ENCODE measurements around the gene RNU4-1.

RNU4-1 gene

DNA sequence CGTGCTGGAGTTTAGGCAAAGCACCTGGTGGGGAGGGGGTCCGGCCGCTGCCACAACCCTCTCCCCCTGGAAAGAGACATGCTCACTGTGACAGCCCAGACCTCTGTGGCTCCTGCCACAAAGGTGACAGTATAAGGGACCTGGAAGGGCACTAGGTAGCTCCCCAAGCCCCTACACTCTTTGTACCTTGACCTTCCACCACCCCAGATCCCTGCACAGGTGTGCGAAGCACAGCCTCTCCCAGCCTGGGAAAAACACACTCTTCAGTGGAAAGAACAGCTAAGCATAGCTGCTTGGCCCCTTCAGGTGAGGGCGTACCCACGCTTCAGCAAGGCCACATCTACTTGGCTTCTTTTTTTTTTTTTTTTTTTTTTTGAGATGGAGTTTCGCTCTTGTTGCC, 39.5 kb upstream of the RNU4-1 start:
- no peak for DNase-seq (ENCODE audit: extremely low spot score)
- CTCF ChIA-PET = no interaction called here
- POLR2A ChIA-PET = no interaction called here
- TF ChIP-seq, protein P1, sequence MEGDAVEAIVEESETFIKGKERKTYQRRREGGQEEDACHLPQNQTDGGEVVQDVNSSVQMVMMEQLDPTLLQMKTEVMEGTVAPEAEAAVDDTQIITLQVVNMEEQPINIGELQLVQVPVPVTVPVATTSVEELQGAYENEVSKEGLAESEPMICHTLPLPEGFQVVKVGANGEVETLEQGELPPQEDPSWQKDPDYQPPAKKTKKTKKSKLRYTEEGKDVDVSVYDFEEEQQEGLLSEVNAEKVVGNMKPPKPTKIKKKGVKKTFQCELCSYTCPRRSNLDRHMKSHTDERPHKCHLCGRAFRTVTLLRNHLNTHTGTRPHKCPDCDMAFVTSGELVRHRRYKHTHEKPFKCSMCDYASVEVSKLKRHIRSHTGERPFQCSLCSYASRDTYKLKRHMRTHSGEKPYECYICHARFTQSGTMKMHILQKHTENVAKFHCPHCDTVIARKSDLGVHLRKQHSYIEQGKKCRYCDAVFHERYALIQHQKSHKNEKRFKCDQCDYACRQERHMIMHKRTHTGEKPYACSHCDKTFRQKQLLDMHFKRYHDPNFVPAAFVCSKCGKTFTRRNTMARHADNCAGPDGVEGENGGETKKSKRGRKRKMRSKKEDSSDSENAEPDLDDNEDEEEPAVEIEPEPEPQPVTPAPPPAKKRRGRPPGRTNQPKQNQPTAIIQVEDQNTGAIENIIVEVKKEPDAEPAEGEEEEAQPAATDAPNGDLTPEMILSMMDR (IDR thresholded peaks at IDR 0.05; ENCODE audit: control extremely low read depth, extremely low read depth, low read depth, missing control alignments) = no peak

DNA sequence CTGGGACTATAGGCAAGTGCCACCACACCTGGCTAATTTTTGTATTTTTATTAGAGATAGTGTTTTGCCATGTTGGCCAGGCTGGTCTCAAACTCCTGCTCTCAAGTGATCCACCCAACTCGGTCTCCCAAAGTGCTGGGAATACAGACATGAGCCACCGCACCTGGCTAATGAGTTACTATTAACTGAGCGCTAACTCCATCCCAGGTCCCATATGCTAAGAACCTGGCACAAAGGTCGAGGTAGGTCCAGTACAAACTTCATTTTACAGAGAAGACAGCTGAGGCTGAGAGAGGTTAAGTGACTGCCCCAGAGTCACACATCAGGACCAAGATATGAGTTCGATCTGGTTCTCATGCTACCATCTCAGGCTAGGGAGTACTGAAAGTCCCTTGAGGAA, 39.0 kb upstream of the RNU4-1 start:
- ChIA-PET POLR2A (no interaction called here), CTCF (no interaction called here)
- DNase-seq (ENCODE audit: extremely low spot score) = no peak
- TF ChIP-seq, protein P1 (IDR thresholded peaks at IDR 0.05; ENCODE audit: control extremely low read depth, extremely low read depth, low read depth, missing control alignments) = no peak

DNA sequence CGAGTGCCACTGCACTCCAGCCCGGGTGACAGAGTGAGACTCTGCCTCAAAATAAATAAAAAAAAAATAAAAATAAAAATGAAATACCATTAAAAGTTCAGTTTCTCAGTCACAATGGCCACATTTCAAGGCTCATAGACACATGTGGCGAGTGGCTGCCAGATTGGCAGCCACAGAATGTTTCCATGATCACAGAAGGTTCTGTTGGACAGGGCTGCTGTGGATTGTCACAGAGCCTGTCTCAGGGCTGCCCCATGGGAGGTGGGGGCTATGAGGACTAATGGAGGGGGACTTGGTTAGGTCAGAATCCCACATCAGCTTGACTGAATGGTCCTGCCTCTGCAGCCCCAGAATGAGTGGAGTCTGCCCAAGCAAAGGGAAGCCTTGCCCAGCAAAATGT, 38.4 kb upstream of the RNU4-1 start:
- ChIA-PET CTCF (no interaction called here), POLR2A (no interaction called here)
- TF ChIP-seq, protein P1 (IDR thresholded peaks at IDR 0.05; ENCODE audit: control extremely low read depth, extremely low read depth, low read depth, missing control alignments) = no peak

DNA sequence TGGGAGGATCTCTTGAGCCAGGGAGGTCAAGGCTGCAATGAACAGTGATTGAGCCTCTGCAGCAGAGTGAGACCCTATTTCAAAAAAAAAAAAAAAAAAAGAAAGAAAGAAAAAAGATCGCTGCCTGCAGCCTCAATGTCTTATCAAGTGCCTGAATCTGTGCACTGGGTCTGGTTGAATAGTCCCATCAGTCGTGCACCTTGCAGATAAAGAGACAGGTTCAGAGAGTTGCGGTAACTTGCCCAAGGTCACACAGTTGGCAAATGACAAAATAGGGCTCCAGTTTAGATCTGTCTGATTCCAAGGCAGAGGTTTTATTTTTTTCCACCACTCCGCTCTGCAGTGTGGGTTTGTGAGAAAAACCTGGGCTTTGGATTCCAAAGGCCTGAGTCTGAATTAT, 35.2 kb upstream of the RNU4-1 start:
- DNase-seq (ENCODE audit: extremely low spot score) = no peak
- ChIA-PET POLR2A (interaction anchor here (1.0 kb wide), 1 partner anchor 37 kb away, joined by 5 read pairs; the partner anchor contains the start of gene RNU4-2), CTCF (interaction anchor here (0.6 kb wide), 1 partner anchor 36 kb away, joined by 3 read pairs; no protein-coding TSS in a partner anchor)
- TF ChIP-seq, protein P1 (IDR thresholded peaks at IDR 0.05; ENCODE audit: control extremely low read depth, extremely low read depth, low read depth, missing control alignments) = no peak

More for the DNA sequence above, 38.4 kb upstream of the RNU4-1 start:
- no peak for DNase-seq (ENCODE audit: extremely low spot score)

DNA sequence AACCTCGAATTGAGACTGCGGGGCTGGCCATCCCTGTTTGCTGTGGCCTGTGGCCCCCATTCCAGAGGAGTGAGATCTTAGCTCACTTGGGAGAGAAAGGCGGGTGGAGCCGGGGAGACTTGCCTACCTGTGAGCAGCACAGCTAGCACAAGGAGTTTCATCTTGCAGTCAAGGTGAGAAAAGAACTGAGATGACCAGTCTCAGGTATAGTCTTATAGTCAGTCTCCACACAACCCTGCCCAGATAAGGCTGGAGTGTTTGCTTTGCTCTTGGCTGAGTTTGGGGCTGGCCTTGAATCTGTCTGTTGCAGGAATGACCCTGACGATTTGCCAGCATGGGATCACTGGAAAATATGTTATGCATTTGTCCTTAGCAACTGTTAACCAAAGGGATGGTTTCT, 34.6 kb upstream of the RNU4-1 start, which contains the start of gene PLA2G1B:
Gene PLA2G1B, minus strand, starts transcription at position 187 of the 400 bp plus-strand sequence. Its CDS starts 26 bp downstream, at position 161.
- TF ChIP-seq, protein P1 (IDR thresholded peaks at IDR 0.05; ENCODE audit: control extremely low read depth, extremely low read depth, low read depth, missing control alignments) = no peak
- DNase-seq (ENCODE audit: extremely low spot score) = no peak
- ChIA-PET CTCF (interaction anchor here (0.9 to 2.1 kb wide), 9 partner anchors 11 to 111 kb away, joined by 3 to 10 read pairs (median 4); partner anchors contain the start of genes COX6A1 and SIRT4), POLR2A (interaction anchor here (1.0 kb wide), 1 partner anchor 36 kb away, joined by 5 read pairs; the partner anchor contains the start of gene RNU4-2)

DNA sequence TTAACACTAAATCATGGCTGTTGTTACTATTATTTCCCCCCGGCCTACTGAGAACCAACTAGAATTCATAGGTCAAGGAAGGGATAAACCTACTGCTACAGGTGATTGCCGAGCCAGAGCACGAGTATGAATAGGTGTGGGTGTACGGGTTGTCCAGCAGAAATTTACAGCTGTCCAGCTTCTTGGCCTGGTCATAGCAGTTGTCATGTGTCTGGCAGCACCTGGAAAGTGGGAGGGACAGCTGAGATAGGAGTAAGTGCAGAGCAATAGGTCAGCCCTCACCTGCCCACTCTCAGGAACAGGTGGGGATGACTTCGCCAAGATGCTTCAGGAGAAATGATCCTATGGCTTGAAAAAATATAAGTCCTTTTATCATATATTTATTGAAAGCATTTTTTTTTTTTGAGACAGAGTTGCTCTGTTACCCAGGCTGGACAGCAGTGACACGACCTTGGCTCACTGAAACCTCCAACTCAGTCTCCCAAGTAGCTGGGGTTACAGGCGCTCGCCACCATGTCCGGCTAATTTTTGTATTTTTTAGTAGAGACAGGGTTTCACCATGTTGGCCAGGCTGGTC, 31.9 kb upstream of the RNU4-1 start:
- CTCF ChIA-PET = interaction anchor here (1.0 to 1.8 kb wide), 8 partner anchors 13 to 324 kb away, joined by 3 to 8 read pairs (median 6); partner anchors contain the start of gene SIRT4
- POLR2A ChIA-PET = interaction anchor here (1.2 kb wide), 1 partner anchor 34 kb away, joined by 5 read pairs; no protein-coding TSS in a partner anchor
- TF ChIP-seq, protein P1 (IDR thresholded peaks at IDR 0.05; ENCODE audit: control extremely low read depth, extremely low read depth, low read depth, missing control alignments) = no peak
- DNase-seq (ENCODE audit: extremely low spot score) = no peak
